K562 (cell line): ENCODE data around the gene FILIP1L. TPM values are rescaled to one million over a fixed set of nuclear protein-coding genes. Genes with fewer than 3 reads are reported as not detected.

Experiments
- ATAC-seq: fragments of 200-7000 bp; cut with Tn5 transposase; 3 replicates; pipeline ENCODE4 v1.9.1; 2020; ENCODE audit warnings: moderate library complexity
- BruUV-seq: library from RNA; stranded (reverse); fragments of 400-500 nt; replicated peaks from 2 replicates; lab custom pipeline; 2021; lab: Mats Ljungman, UMichigan
- CTCF ChIA-PET: fragments of 300-600 bp; formaldehyde crosslinking; extraction: SDS; loops from one replicate; lab custom pipeline; 2021; ENCODE audit warnings: low intra/inter-chr PET ratio; lab: Yijun Ruan, JAX
- POLR2A ChIA-PET: fragments of 300-600, 350-650 bp; sonication (Branson Sonifier 250); formaldehyde crosslinking; extraction: SDS; loops from one replicate; lab custom pipeline; 2021; ENCODE audit warnings: antibody characterized with exemption, inconsistent platforms; lab: Yijun Ruan, JAX
- DNase-seq, 4 experiments: peaks; one replicate each; pipeline versions ENCODE4 v3.0.0 to v3.0.0-alpha.2; 2011 to 2018; ENCODE audit warnings: low spot score in 3 of 4, mixed read lengths in 3 of 4; ENCODE audit errors: extremely low read depth in 1 of 4
- FAIRE-seq: peaks from 2 replicates; lab custom pipeline; 2011; peaks lifted over from hg19 to GRCh38; lab: Jason Lieb, UNC
- H2AFZ ChIP-seq: 2 replicates; pipeline ENCODE4 v1.6.0; 2011; ENCODE audit warnings: low read depth, low read length, control low read depth, inconsistent platforms
- H3K27ac ChIP-seq: fragments of 200-600 bp; 3 replicates; pipeline ENCODE4 v1.8.0; 2011; ENCODE audit warnings: low read depth, mild to moderate bottlenecking, control low read depth, inconsistent platforms, low read length, moderate library complexity, mixed read lengths; ENCODE audit errors: extremely low read depth
- H3K27me3 ChIP-seq, 2 experiments: fragments of 300-600 bp in 1 of 2; 2 replicates in 1 of 2; 3 replicates in 1 of 2; pipeline versions ENCODE4 v1.6.0 to v1.8.0; 2011; ENCODE audit warnings: inconsistent platforms in 2 of 2, low read length in 2 of 2, mild to moderate bottlenecking in 1 of 2, mixed read lengths in 1 of 2, moderate library complexity in 1 of 2; ENCODE audit not compliant: control insufficient read depth in 2 of 2, insufficient read depth in 2 of 2
- H3K36me3 ChIP-seq: fragments of 300-600 bp; 3 replicates; pipeline ENCODE4 v1.8.0; 2011; ENCODE audit warnings: mild to moderate bottlenecking, low read length, inconsistent platforms; ENCODE audit not compliant: control insufficient read depth, insufficient read depth
- H3K4me1 ChIP-seq, 2 experiments: fragments of 200-600 bp in 1 of 2; replicated peaks in 1 of 2; 2 replicates in 1 of 2; 3 replicates in 1 of 2; pipeline versions ENCODE4 v1.5.1 to v1.8.0; 2011; ENCODE audit warnings: inconsistent platforms in 2 of 2, low read length in 2 of 2, mild to moderate bottlenecking in 1 of 2, mixed read lengths in 1 of 2, moderate library complexity in 1 of 2; ENCODE audit not compliant: control insufficient read depth in 2 of 2, insufficient read depth in 2 of 2
- H3K4me2 ChIP-seq: 2 replicates; pipeline ENCODE4 v1.6.1; 2011; ENCODE audit warnings: low read length, control low read depth, inconsistent platforms, mixed read lengths; ENCODE audit not compliant: insufficient read depth
- H3K4me3 ChIP-seq: fragments of 200-600 bp; sonication (generic), shearing (Covaris generic); 2 replicates; pipeline ENCODE4 v1.5.1; 2016; ENCODE audit warnings: control low read depth, inconsistent platforms
- H3K79me2 ChIP-seq: fragments of 200-600 bp; 3 replicates; pipeline ENCODE4 v1.8.0; 2011; ENCODE audit warnings: low read length, inconsistent platforms; ENCODE audit not compliant: control insufficient read depth, insufficient read depth
- H3K9ac ChIP-seq, 2 experiments: 2 replicates each; pipeline versions ENCODE4 v1.6.0 to v1.6.1; 2011; ENCODE audit warnings: low read depth in 2 of 2, low read length in 2 of 2, control low read depth in 1 of 2, inconsistent platforms in 1 of 2, mild to moderate bottlenecking in 1 of 2, mixed read lengths in 1 of 2; ENCODE audit not compliant: insufficient read depth in 1 of 2
- H3K9me1 ChIP-seq: one replicate; pipeline ENCODE4 v1.6.0; 2011; ENCODE audit warnings: inconsistent platforms, mild to moderate bottlenecking, low read length, moderate library complexity; ENCODE audit not compliant: control insufficient read depth, insufficient read depth
- H3K9me3 ChIP-seq: replicated peaks from 2 replicates; pipeline ENCODE4 v1.5.1; 2011; ENCODE audit warnings: low read depth, low read length, inconsistent platforms; ENCODE audit not compliant: control insufficient read depth, insufficient read depth
- H4K20me1 ChIP-seq: replicated peaks from 2 replicates; pipeline ENCODE4 v1.6.1; 2011; ENCODE audit warnings: low read length, inconsistent platforms, mixed read lengths; ENCODE audit not compliant: control insufficient read depth, insufficient read depth
- CBX1 ChIP-seq: sonication (generic); IDR thresholded peaks from 2 replicates; pipeline ENCODE4 v1.6.1; 2016; ENCODE audit warnings: antibody characterized with exemption, low read depth, mild to moderate bottlenecking
- CEBPB ChIP-seq: fragments of 450-650 bp; IDR thresholded peaks from 2 replicates; pipeline ENCODE4 v1.6.1; 2016; ENCODE audit warnings: missing genetic modification characterization, missing compliant biosample characterization
- DMBX1 ChIP-seq: fragments of 250-450 bp; sonication (Bioruptor Pico); IDR thresholded peaks from 2 replicates; pipeline ENCODE4 v1.8.0; 2022; ENCODE audit warnings: inconsistent platforms, mild to moderate bottlenecking, moderate library complexity, borderline replicate concordance
- FOXO4 ChIP-seq: fragments of 450-650 bp; formaldehyde crosslinking; IDR thresholded peaks from 2 replicates; pipeline ENCODE4 v1.4.0; 2020; ENCODE audit warnings: mild to moderate bottlenecking, moderate library complexity
- FOXP4 ChIP-seq: sonication (generic); formaldehyde crosslinking; IDR thresholded peaks from 2 replicates; pipeline ENCODE4 v1.8.0; 2022; ENCODE audit warnings: mild to moderate bottlenecking, missing genetic modification reagents, borderline replicate concordance
- IRF2 ChIP-seq: sonication (generic); formaldehyde crosslinking; IDR thresholded peaks from 2 replicates; pipeline ENCODE4 v1.8.1; 2022; ENCODE audit warnings: mild to moderate bottlenecking, missing genetic modification reagents
- KAT2B ChIP-seq: IDR thresholded peaks from one replicate; pipeline ENCODE4 v1.6.1; 2012; ENCODE audit warnings: low read depth, mild to moderate bottlenecking, control low read depth, inconsistent platforms, low read length, moderate library complexity
- KLF10 ChIP-seq: fragments of 250-450 bp; sonication (Bioruptor Pico); IDR thresholded peaks from 2 replicates; pipeline ENCODE4 v1.6.1; 2021; ENCODE audit warnings: matching md5 sums
- MCM7 ChIP-seq, 2 experiments: fragments of 450-650 bp; IDR thresholded peaks; 2 replicates each; pipeline ENCODE4 v1.6.1; 2016 to 2018
- MECOM ChIP-seq: fragments of 250-450 bp; sonication (Bioruptor Pico); IDR thresholded peaks from 2 replicates; pipeline ENCODE4 v1.8.0; 2022; ENCODE audit warnings: inconsistent platforms
- MTA1 ChIP-seq: fragments of 450-650 bp; IDR thresholded peaks from 2 replicates; pipeline ENCODE4 v1.6.1; 2017; ENCODE audit warnings: borderline replicate concordance
- POLR2AphosphoS5 ChIP-seq: IDR thresholded peaks from 2 replicates; pipeline ENCODE4 v1.6.1; 2011; ENCODE audit warnings: mild to moderate bottlenecking, low read depth, low read length, moderate library complexity; ENCODE audit not compliant: control insufficient read depth, insufficient read depth
- STAT5A ChIP-seq: IDR thresholded peaks from 2 replicates; pipeline ENCODE4 v1.6.1; 2012; ENCODE audit warnings: low read length, inconsistent platforms, borderline replicate concordance
- ZBTB12 ChIP-seq: fragments of 250-450 bp; sonication (Bioruptor Pico); IDR thresholded peaks from 2 replicates; pipeline ENCODE4 v1.4.0; 2020
- WGBS: fragments of 100-300 bp; shearing (Covaris generic); methylation state at CpG from one replicate; pipeline ENCODE4 v1.1.6; 2016; ENCODE audit warnings: low coverage, mixed read lengths; ENCODE audit not compliant: insufficient coverage; ENCODE audit errors: missing lambda C conversion rate; 5-methylcytosine and 5-hydroxymethylcytosine counted together
- in situ Hi-C: fragments of 300-500 bp; cut with MboI; formaldehyde crosslinking; loops from 4 replicates; pipeline ENCODE4 v1.15.0; 2018; ENCODE audit warnings: inconsistent platforms, mixed read lengths
- intact Hi-C: fragments of 100-400 bp; cut with micrococcal nuclease; formaldehyde crosslinking; loops from 2 replicates; pipeline ENCODE4 v1.14.2; 2022
- polyA plus RNA-seq, 8 experiments: library from polyadenylated mRNA; depleted of rRNA in 4 of 8; stranded (reverse) in 5 of 8; unstranded in 3 of 8; fragments of >200 nt; fragmentation: Nextera tagmentation in 2 of 8; fragmentation: Illumina TruSeq in 1 of 8; extraction: Ambion mirVana in 2 of 8; extraction: Trizol in 1 of 8; gene quantifications; 2 replicates each; pipeline versions ENCODE4 v1.2.1 to v1.2.3, GENCODE V29; 2011 to 2014; ENCODE audit warnings: inconsistent platforms in 1 of 8, missing spikeins in 1 of 8
- total RNA-seq, 7 experiments: library from RNA; depleted of rRNA in 6 of 7; stranded (reverse); fragments of >200 nt in 6 of 7; fragmentation: Illumina TruSeq in 2 of 7; extraction: Trizol in 2 of 7; gene quantifications; 2 replicates each; pipeline versions ENCODE4 v1.2.1 to v1.2.3, GENCODE V29; 2011 to 2021; ENCODE audit warnings: low replicate concordance in 1 of 7
- TF ChIP-seq, protein P1 (sequence below): fragments of 200-400 bp; formaldehyde crosslinking; IDR thresholded peaks from 2 replicates; pipeline ENCODE4 v1.6.1; 2017; ENCODE audit warnings: mild to moderate bottlenecking, low read depth, low read length, moderate library complexity
- TF ChIP-seq, protein P2 (sequence below): fragments of 450-650 bp; formaldehyde crosslinking; IDR thresholded peaks from 2 replicates; pipeline ENCODE4 v1.4.0; 2020; ENCODE audit warnings: mild to moderate bottlenecking

The FILIP1L gene
- total and polyA plus RNA-seq, 9 of the 15 experiments (the other 6 are each of a cell fraction or from before 2014, with no cell fraction given): 0.50 to 2.1 (median 1.1) TPM

GRCh38 chr3:99974989-99975388 is 139.3 kb downstream of the FILIP1L start:
- WGBS: 84% methylated on average over 2 of the region's 2 CpGs
- no peaks in the 10 kb centered on the region for H3K4me1 ChIP-seq
- TF ChIP-seq POLR2AphosphoS5: no peak
- TF ChIP-seq KLF10: no peak
- TF ChIP-seq CEBPB: no peak
- no peak for TF ChIP-seq ZBTB12 (CRISPR knock-in tag)
- TF ChIP-seq MCM7 (IDR thresholded peaks at IDR 0.05): no peak
- TF ChIP-seq MTA1: no peak
- TF ChIP-seq IRF2: no peak
- TF ChIP-seq CBX1: no peak
- TF ChIP-seq DMBX1: no peak
- no peak for TF ChIP-seq FOXP4 (CRISPR knock-in tag)
- no peak for TF ChIP-seq FOXO4 (CRISPR knock-in tag)
- TF ChIP-seq STAT5A: no peak
- TF ChIP-seq, protein P1, sequence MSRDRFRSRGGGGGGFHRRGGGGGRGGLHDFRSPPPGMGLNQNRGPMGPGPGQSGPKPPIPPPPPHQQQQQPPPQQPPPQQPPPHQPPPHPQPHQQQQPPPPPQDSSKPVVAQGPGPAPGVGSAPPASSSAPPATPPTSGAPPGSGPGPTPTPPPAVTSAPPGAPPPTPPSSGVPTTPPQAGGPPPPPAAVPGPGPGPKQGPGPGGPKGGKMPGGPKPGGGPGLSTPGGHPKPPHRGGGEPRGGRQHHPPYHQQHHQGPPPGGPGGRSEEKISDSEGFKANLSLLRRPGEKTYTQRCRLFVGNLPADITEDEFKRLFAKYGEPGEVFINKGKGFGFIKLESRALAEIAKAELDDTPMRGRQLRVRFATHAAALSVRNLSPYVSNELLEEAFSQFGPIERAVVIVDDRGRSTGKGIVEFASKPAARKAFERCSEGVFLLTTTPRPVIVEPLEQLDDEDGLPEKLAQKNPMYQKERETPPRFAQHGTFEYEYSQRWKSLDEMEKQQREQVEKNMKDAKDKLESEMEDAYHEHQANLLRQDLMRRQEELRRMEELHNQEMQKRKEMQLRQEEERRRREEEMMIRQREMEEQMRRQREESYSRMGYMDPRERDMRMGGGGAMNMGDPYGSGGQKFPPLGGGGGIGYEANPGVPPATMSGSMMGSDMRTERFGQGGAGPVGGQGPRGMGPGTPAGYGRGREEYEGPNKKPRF: no peak
- TF ChIP-seq, protein P2, sequence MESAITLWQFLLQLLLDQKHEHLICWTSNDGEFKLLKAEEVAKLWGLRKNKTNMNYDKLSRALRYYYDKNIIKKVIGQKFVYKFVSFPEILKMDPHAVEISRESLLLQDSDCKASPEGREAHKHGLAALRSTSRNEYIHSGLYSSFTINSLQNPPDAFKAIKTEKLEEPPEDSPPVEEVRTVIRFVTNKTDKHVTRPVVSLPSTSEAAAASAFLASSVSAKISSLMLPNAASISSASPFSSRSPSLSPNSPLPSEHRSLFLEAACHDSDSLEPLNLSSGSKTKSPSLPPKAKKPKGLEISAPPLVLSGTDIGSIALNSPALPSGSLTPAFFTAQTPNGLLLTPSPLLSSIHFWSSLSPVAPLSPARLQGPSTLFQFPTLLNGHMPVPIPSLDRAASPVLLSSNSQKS (CRISPR knock-in tag): no peak
- no peak for TF ChIP-seq KAT2B
- TF ChIP-seq MECOM (CRISPR knock-in tag): no peak

More at GRCh38 chr3:99974989-99975388, 139.3 kb downstream of the FILIP1L start:
- in situ Hi-C loops (no loop called here), intact Hi-C loops (no loop called here)
- H3K36me3 ChIP-seq: no peaks in the 10 kb centered on the region
- no TSS peak for BruUV-seq
- DNase-seq: no peak
- POLR2A ChIA-PET: no interaction called here
- no peak overlapping the region for H3K27ac ChIP-seq
- no peak overlapping the region for H2AFZ ChIP-seq
- CTCF ChIA-PET: no interaction called here
- no peaks in the 10 kb centered on the region for H3K9me3 ChIP-seq
- no peak overlapping the region for H3K4me2 ChIP-seq
- H4K20me1 ChIP-seq: no peaks in the 10 kb centered on the region
- H3K79me2 ChIP-seq: no peaks in the 10 kb centered on the region; the same call in 2 of the 3 replicates
- no peak for FAIRE-seq
- no peak for ATAC-seq
- no peak overlapping the region for H3K9ac ChIP-seq
- no peaks in the 10 kb centered on the region for H3K9me1 ChIP-seq
- no peaks in the 10 kb centered on the region for H3K27me3 ChIP-seq
- H3K4me3 ChIP-seq: no peak overlapping the region
